Measurements from ENCODE around the gene EVL.
A peak's percentile ranks its signal among the peaks of the same experiment; 100 is the strongest.

EVL gene

DNA sequence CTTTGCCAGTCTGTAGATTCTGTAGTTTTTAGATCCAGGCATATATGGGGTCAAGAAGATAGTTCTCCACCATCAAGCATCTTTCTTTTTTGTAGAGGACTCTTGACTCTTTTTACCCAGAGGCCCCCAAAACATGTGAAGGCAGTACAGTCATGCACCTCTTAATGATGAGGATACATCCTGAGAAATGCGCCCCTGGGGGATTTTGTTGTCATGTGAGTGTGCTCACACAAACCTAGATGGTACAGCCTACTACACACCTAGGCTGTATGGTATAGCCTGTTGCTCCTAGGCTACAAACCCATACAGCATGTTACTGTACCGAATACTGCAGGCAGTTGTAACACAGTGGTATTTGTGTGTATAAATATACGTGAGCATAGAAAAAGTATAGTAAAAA, 23.0 kb downstream of the EVL start:
- TF ChIP-seq, protein P1, sequence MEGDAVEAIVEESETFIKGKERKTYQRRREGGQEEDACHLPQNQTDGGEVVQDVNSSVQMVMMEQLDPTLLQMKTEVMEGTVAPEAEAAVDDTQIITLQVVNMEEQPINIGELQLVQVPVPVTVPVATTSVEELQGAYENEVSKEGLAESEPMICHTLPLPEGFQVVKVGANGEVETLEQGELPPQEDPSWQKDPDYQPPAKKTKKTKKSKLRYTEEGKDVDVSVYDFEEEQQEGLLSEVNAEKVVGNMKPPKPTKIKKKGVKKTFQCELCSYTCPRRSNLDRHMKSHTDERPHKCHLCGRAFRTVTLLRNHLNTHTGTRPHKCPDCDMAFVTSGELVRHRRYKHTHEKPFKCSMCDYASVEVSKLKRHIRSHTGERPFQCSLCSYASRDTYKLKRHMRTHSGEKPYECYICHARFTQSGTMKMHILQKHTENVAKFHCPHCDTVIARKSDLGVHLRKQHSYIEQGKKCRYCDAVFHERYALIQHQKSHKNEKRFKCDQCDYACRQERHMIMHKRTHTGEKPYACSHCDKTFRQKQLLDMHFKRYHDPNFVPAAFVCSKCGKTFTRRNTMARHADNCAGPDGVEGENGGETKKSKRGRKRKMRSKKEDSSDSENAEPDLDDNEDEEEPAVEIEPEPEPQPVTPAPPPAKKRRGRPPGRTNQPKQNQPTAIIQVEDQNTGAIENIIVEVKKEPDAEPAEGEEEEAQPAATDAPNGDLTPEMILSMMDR (IDR thresholded peaks at IDR 0.05; ENCODE audit: low read depth, low read length), result no peak
- DNase-seq (ENCODE audit: low read depth in 2 of 2), result no peak
- H3K4me3 ChIP-seq (replicated peaks in 1 of 2; ENCODE audit: low read depth in 2 of 2, low read length in 2 of 2), result no peak overlapping the region

DNA sequence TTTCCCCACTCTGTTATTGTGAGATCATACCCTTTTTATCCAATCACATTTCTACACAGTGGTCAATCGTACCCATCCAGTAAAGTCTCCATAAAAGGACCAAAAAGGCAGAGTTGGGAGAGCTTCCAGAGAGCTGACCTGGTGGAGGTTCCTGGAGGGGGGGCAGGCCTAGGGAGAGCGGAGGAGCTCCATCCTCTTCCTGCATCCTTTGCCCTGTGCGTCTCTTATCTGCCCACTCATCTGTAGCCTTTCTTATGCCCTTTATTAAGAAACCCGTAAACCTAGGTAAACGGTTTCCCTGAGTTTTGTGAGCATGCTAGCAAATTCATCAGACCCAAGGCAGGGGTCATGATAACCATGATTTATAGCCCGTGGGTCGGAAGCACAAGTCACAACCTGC, 26.2 kb downstream of the EVL start:
- H3K4me3 ChIP-seq (replicated peaks in 1 of 2; ENCODE audit: low read depth in 2 of 2, low read length in 2 of 2), result no peak overlapping the region
- TF ChIP-seq, protein P1 (IDR thresholded peaks at IDR 0.05; ENCODE audit: low read depth, low read length), result no peak
- DNase-seq (ENCODE audit: low read depth in 2 of 2), result no peak

DNA sequence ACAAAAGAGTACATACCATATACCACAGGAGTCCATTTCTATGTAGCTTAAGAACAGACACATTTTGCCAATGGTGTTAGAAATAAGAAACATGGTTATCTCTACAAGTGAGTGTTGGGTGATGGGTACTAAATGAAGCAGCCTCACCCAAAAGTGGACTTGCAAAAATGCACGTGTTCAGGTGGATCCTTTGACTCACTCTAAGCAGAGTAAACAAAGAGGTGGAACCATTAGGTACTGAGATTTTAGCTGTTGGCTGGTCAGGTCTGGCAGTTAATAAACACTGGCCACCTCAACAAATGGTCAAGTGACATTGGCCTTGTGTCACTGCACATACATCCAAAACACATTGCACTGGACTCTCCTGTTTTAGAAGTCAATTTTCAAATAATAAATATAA, 27.6 kb downstream of the EVL start:
- TF ChIP-seq, protein P1 (IDR thresholded peaks at IDR 0.05; ENCODE audit: low read depth, low read length), result no peak
- H3K4me3 ChIP-seq (replicated peaks in 1 of 2; ENCODE audit: low read depth in 2 of 2, low read length in 2 of 2), result no peak overlapping the region
- DNase-seq (ENCODE audit: low read depth in 2 of 2), result no peak

DNA sequence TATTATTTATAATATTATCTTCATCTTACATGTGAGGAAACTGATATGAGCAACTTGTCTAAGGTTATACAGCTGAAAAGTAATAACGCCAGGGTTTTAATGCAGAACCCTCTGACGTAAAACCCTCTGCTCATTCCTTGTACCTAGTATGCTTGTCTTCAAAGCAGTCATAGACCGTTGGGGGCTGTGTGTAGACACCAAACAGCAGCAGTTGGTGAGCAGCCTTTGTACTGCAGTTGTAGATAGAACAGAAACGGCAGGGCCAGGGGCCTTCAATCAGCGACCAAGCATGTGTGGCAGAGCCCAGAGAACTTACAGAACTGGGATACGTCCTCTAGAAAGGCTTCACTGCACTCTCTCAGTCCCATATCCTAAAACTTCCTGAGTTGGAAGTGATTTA, 28.1 kb downstream of the EVL start:
- TF ChIP-seq, protein P1 (IDR thresholded peaks at IDR 0.05; ENCODE audit: low read depth, low read length), result no peak
- no peak for DNase-seq (ENCODE audit: low read depth in 2 of 2)
- no peak overlapping the region for H3K4me3 ChIP-seq (replicated peaks in 1 of 2; ENCODE audit: low read depth in 2 of 2, low read length in 2 of 2)

DNA sequence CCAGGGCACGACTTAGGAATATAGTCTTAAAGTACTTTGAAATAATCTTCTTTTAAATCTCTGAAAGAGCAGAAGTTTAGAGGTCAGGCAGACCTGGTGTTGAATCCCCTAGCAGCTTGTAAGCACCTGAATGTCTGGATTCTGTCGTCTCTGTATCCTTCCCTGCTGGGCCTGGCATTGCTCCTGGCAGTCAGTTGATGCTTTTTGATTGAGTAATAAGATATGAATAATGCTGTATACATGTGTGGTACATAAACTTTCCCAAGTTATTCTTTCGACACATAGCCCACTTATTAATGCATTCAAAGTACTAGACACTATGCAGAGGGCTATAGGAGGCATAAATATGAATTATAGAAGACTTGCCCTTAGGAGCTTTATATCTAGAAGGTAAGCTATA, 31.4 kb downstream of the EVL start:
- DNase-seq (ENCODE audit: low read depth in 2 of 2), result peak in 1 of 2 donors; percentile 71
- H3K4me3 ChIP-seq (replicated peaks in 1 of 2; ENCODE audit: low read depth in 2 of 2, low read length in 2 of 2), result no peak overlapping the region
- TF ChIP-seq, protein P1 (IDR thresholded peaks at IDR 0.05; ENCODE audit: low read depth, low read length), result no peak

DNA sequence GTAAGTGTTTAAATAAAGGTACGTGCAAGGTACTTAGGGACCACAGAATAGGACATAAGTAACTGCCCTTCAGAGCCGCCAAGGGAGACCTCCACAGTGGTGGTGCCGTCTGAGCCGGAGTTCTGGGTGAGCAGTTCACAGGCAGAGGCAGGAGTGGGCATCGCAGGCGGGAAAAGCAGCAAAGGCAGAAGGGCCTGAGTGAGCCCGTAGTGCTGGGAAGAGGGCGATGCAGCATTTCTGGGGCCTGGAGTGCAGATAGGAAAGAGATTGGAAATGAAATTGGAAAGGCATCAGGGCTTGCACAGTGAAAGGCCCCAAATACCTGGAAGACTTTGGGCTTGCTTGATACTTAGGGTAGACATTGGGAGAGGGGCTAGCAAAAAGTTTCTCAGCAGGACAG, 32.9 kb downstream of the EVL start:
- no peak for DNase-seq (ENCODE audit: low read depth in 2 of 2)
- no peak overlapping the region for H3K4me3 ChIP-seq (replicated peaks in 1 of 2; ENCODE audit: low read depth in 2 of 2, low read length in 2 of 2)
- TF ChIP-seq, protein P1 (IDR thresholded peaks at IDR 0.05; ENCODE audit: low read depth, low read length), result no peak

DNA sequence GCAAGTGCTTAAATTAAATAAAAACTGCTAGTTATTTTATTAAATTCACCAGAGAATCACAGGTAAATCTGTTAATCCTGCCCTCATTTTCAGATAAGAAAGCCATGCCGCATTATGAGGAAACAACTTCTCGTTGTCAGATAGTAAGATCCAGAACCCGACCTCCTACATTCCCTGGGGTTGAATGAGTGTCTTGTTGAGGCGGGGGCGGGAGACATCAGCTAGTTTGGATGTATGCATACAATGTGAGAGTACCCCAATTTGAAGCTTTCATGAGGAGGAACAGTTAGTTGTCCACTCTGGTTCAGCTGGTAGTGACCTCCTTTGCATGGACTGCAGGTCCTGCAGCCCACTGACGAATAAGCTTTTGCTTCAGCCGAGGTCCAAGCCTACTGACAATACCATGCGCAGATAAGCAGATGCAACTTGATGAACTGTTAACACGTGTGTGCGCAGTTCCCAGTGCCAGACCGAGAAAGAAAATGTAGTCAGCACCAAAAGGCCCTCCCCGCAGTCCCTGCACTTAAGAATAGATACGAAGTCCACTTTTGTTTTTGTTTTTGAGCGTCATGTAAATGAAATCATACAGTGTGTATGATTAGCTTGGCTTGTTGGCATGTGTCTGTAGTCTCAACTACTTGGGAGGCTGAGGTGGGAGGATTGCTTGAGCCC, 34.9 kb downstream of the EVL start:
- DNase-seq (ENCODE audit: low read depth in 2 of 2), result no peak
- no peak overlapping the region for H3K4me3 ChIP-seq (replicated peaks in 1 of 2; ENCODE audit: low read depth in 2 of 2, low read length in 2 of 2)
- TF ChIP-seq, protein P1 (IDR thresholded peaks at IDR 0.05; ENCODE audit: low read depth, low read length), result no peak

Data from cardiac fibroblast (primary cell).